RWPE1 (cell line): ENCODE data around the gene SBF1.
"Not testable (repeated sequence)": the region's sequence is repeated elsewhere in the genome, so short reads cannot be mapped to it uniquely, and the experiment has no call there.

Experiments
- CTCF ChIA-PET: fragments of 350-600 bp; sonication (Branson Sonifier 250); formaldehyde crosslinking; extraction: SDS; loops from one replicate; lab custom pipeline; 2021; lab: Yijun Ruan, JAX
- POLR2A ChIA-PET: fragments of 400-600 bp; formaldehyde crosslinking; extraction: SDS; loops from one replicate; lab custom pipeline; 2020; ENCODE audit warnings: antibody characterized with exemption; ENCODE audit not compliant: low non-redundant PET; lab: Yijun Ruan, JAX
- DNase-seq: peaks from one replicate; pipeline ENCODE4 v3.0.0; 2012; ENCODE audit warnings: low spot score
- H3K27ac ChIP-seq: fragments of 450-650 bp; 2 replicates; pipeline ENCODE4 v1.5.1; 2017
- CTCF ChIP-seq: fragments of 450-650 bp; conservative IDR thresholded peaks from 2 replicates; pipeline ENCODE4 v1.5.1; 2017; ENCODE audit warnings: low read depth, mild to moderate bottlenecking

Gene SBF1

GRCh38 chr22:50521710-50522109, 46.9 kb upstream of the SBF1 start:
- peak overlapping the region; percentile 97; the same call in 1 of the 2 replicates for H3K27ac ChIP-seq
- no peak for DNase-seq
- no peak for TF ChIP-seq CTCF
- ChIA-PET POLR2A (no interaction called here), CTCF (no interaction called here)

- POLR2A ChIA-PET, result no interaction called here
- DNase-seq, result no peak
- CTCF ChIA-PET, result no interaction called here
- no peak overlapping the region for H3K27ac ChIP-seq
- TF ChIP-seq CTCF, result no peak
These were observed 46.1 kb upstream of the SBF1 start for GRCh38 chr22:50520826-50521453.

GRCh38 chr22:50520184-50520583, 45.3 kb upstream of the SBF1 start:
- DNase-seq, CTCF ChIA-PET, H3K27ac ChIP-seq, POLR2A ChIA-PET: not testable (repeated sequence)

- ChIA-PET CTCF (interaction anchor here (0.6 kb wide), 1 partner anchor 267 kb away, joined by 4 read pairs; no protein-coding TSS in a partner anchor), POLR2A (no interaction called here)
- TF ChIP-seq CTCF, result no peak
- peak overlapping the region; percentile 16 for H3K27ac ChIP-seq
- no peak for DNase-seq
These were observed 44.3 kb upstream of the SBF1 start for GRCh38 chr22:50519151-50519550.

GRCh38 chr22:50518606-50519005, 43.8 kb upstream of the SBF1 start:
- POLR2A ChIA-PET, result no interaction called here
- DNase-seq, result no peak
- CTCF ChIA-PET, result interaction anchor here (0.6 kb wide), 1 partner anchor 266 kb away, joined by 4 read pairs; no protein-coding TSS in a partner anchor
- H3K27ac ChIP-seq, result peak overlapping the region; percentile 16
- no peak for TF ChIP-seq CTCF

GRCh38 chr22:50517495-50518260, 42.8 kb upstream of the SBF1 start:
- TF ChIP-seq CTCF, result no peak
- no peak for DNase-seq
- ChIA-PET POLR2A (no interaction called here), CTCF (no interaction called here)
- H3K27ac ChIP-seq, result peak overlapping the region; percentile 16; the same call in 1 of the 2 replicates

GRCh38 chr22:50516891-50517290, 42.1 kb upstream of the SBF1 start:
- POLR2A ChIA-PET, result no interaction called here

More at GRCh38 chr22:50516891-50517290, 42.1 kb upstream of the SBF1 start:
- CTCF ChIA-PET, result no interaction called here
- no peak for DNase-seq
- 0 out of 2 replicates have a peak overlapping the region, but pooled peaks have one; percentile 11 for H3K27ac ChIP-seq
- no peak for TF ChIP-seq CTCF
